GM18502 (cell line): ENCODE data around the gene SYT2.

Source experiments
- ATAC-seq: cut with Tn5 transposase; IDR thresholded peaks from one replicate; pipeline ENCODE4 v1.9.1; 2021; ENCODE audit warnings: mild to moderate bottlenecking; ENCODE audit not compliant: unreplicated experiment, poor library complexity

Gene SYT2

GRCh38 chr1:202708456-202709275 lies 1.6 kb downstream of the SYT2 start:
- ATAC-seq, result no peak

- ATAC-seq, result no peak
These were observed 3.4 kb downstream of the SYT2 start for GRCh38 chr1:202706851-202707250.

GRCh38 chr1:202704601-202705000 lies 5.7 kb downstream of the SYT2 start:
- no peak for ATAC-seq

- ATAC-seq, result no peak
These were observed 7.1 kb downstream of the SYT2 start for GRCh38 chr1:202703191-202703590.

GRCh38 chr1:202702088-202702487 lies 8.2 kb downstream of the SYT2 start:
- no peak for ATAC-seq

GRCh38 chr1:202701200-202701599 lies 9.1 kb downstream of the SYT2 start:
- no peak for ATAC-seq

- no peak for ATAC-seq
These were observed 10.2 kb downstream of the SYT2 start for GRCh38 chr1:202700061-202700460.

GRCh38 chr1:202698276-202698675 lies 12.0 kb downstream of the SYT2 start:
- no peak for ATAC-seq

- ATAC-seq, result no peak
These were observed 13.2 kb downstream of the SYT2 start for GRCh38 chr1:202697038-202697437.

GRCh38 chr1:202694314-202694713 lies 15.9 kb downstream of the SYT2 start:
- no peak for ATAC-seq

- no peak for ATAC-seq
These were observed 17.2 kb downstream of the SYT2 start for GRCh38 chr1:202692959-202693555.

GRCh38 chr1:202691816-202692215 lies 18.4 kb downstream of the SYT2 start:
- ATAC-seq, result no peak

- no peak for ATAC-seq
These were observed 20.5 kb downstream of the SYT2 start for GRCh38 chr1:202689493-202690342.

GRCh38 chr1:202689082-202689481 lies 21.2 kb downstream of the SYT2 start:
- no peak for ATAC-seq

- no peak for ATAC-seq
These were observed 21.9 kb downstream of the SYT2 start for GRCh38 chr1:202688401-202688800.

GRCh38 chr1:202687798-202688197 lies 22.5 kb downstream of the SYT2 start:
- no peak for ATAC-seq

GRCh38 chr1:202687370-202687769 lies 22.9 kb downstream of the SYT2 start:
- no peak for ATAC-seq

- ATAC-seq, result no peak
These were observed 24.6 kb downstream of the SYT2 start for GRCh38 chr1:202685641-202686040.

GRCh38 chr1:202684716-202685115 lies 25.5 kb downstream of the SYT2 start:
- ATAC-seq, result no peak

- ATAC-seq, result no peak
These were observed 27.2 kb downstream of the SYT2 start for GRCh38 chr1:202683029-202683428.

- ATAC-seq, result no peak
These were observed 27.8 kb downstream of the SYT2 start for GRCh38 chr1:202682477-202682876.
